M059J (cell line): ENCODE results near the gene TMEM82. TPM values are rescaled to one million over a fixed set of nuclear protein-coding genes. Genes with fewer than 3 reads are reported as not detected.

Source experiments
- DNase-seq: peaks from one replicate; pipeline ENCODE4 v3.0.0-alpha.2; 2012; ENCODE audit warnings: low read depth
- total RNA-seq: library from RNA; depleted of rRNA; stranded (reverse); fragments of >200 nt; shearing (Covaris generic); gene quantifications from 2 replicates; pipeline ENCODE4 v1.2.3, GENCODE V29; 2014; rRNA removed

TMEM82 gene
- total RNA-seq, 1 experiment from 2014 or later = not detected

GRCh38 chr1:15777909-15778707 is 35.8 kb downstream of the TMEM82 start:
- no peak for DNase-seq

- no peak for DNase-seq
Observed at GRCh38 chr1:15785683-15786082, 43.4 kb downstream of the TMEM82 start.

DNA sequence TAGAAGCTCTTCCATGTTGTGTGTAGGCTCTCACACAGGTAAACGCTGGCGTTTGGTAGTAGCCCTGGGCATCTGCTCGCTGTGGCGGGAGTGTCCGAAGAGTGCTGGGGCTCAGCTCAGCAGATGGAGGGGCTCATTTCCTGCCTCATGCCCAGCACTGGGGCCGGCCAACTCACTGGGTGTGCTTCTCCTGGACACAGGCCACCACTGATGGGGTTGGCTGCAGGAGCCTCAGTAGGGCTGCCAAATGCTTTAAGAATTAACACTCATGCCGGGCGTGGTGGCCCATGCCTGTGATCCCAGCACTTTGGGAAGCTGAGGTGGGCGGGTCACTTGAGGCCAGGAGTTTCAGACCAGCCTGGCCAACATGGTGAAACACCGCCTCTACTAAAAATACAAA is 44.3 kb downstream of the TMEM82 start:
- peak; percentile 74 for DNase-seq

- peak; percentile 87 for DNase-seq
Observed at GRCh38 chr1:15788624-15789301, 46.5 kb downstream of the TMEM82 start.

DNA sequence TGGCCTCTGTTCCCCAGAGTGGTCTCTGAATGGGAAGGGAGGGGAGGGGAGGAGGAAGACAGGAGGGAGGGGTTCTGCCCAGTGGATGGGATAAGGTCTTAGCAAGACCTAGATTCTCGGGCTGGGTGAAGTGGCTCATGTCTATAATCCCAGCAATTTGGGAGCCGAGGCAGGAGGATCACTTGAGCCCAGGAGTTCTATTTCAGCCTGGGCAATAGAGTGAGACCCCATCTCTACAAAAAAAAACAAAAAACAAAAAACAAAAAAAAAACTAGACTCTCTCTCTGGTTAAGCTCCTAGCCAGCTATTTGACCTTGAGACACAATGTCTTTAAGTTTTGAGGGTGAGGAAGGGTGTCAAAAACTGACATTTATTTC is 53.8 kb downstream of the TMEM82 start:
- DNase-seq = no peak

Other genes with a start within 250 kb of the TMEM82 start
- gene CASP9, start 218.3 kb upstream of the TMEM82 start, total RNA-seq = 5.0 and 10.1 TPM in 2 replicates
- gene DNAJC16, start 215.7 kb upstream of the TMEM82 start, total RNA-seq = 12.1 and 17.6 TPM in 2 replicates
- gene AGMAT, start 157.4 kb upstream of the TMEM82 start, total RNA-seq = 1.3 and 2.6 TPM in 2 replicates
- gene DDI2, start 125.0 kb upstream of the TMEM82 start, total RNA-seq = 17.4 and 19.4 TPM in 2 replicates
- 35.3 and 59.1 TPM in 2 replicates for gene PLEKHM2, start 58.2 kb upstream of the TMEM82 start, total RNA-seq
- gene SLC25A34, start 6.2 kb upstream of the TMEM82 start, total RNA-seq = 0.27 and 0.44 TPM in 2 replicates
- gene FBLIM1, start 16.3 kb downstream of the TMEM82 start, total RNA-seq = 117 and 156 TPM in 2 replicates
- gene UQCRHL, start 65.2 kb downstream of the TMEM82 start, total RNA-seq = 1.4 TPM in 2 replicates
- 15.9 and 28.9 TPM in 2 replicates for gene SPEN, start 105.2 kb downstream of the TMEM82 start, total RNA-seq
- 26.6 and 37.6 TPM in 2 replicates for gene ZBTB17, start 233.6 kb downstream of the TMEM82 start, total RNA-seq